Upper lobe of left lung (tissue), 4 donors: Measurements from ENCODE around the gene MOB3B.

Experiments
- CTCF ChIP-seq, 6 experiments: fragments of 450-650 bp in 4 of 6; fragments of 200-600 bp in 2 of 6; sonication (generic) in 2 of 6; IDR thresholded peaks; one replicate each; pipeline ENCODE4 v1.5.1; 2016 to 2019; ENCODE audit warnings: antibody characterized with exemption in 6 of 6
- EP300 ChIP-seq, 4 donors: sonication (generic); formaldehyde crosslinking; IDR thresholded peaks; one replicate each; pipeline ENCODE4 v1.5.1; 2017; ENCODE audit warnings: antibody characterized with exemption in 4 of 4, control low read depth in 2 of 4
- POLR2A ChIP-seq, 4 donors: fragments of 450-650 bp; IDR thresholded peaks; one replicate each; pipeline ENCODE4 v1.5.1; 2016 to 2017; ENCODE audit warnings: antibody characterized with exemption in 4 of 4, mild to moderate bottlenecking in 2 of 4
- POLR2AphosphoS5 ChIP-seq, 2 donors: sonication (generic); formaldehyde crosslinking; IDR thresholded peaks; one replicate each; pipeline ENCODE4 v1.5.1; 2017; ENCODE audit warnings: antibody characterized with exemption in 2 of 2

- TF ChIP-seq CTCF (IDR thresholded peaks at IDR 0.05) (no peak), POLR2A (IDR thresholded peaks at IDR 0.05) (no peak), EP300 (IDR thresholded peaks at IDR 0.05) (no peak), POLR2AphosphoS5 (IDR thresholded peaks at IDR 0.05) (no peak)
These were observed 121.6 kb downstream of the MOB3B start for GRCh38 chr9:27408001-27408400.
